ENCODE results near the gene HOXD12. TPM values are rescaled to one million over a fixed set of nuclear protein-coding genes. Genes with fewer than 3 reads are reported as not detected.

Gene HOXD12
- total RNA-seq, 1 experiment from 2014 or later, result 0.27 TPM

DNA sequence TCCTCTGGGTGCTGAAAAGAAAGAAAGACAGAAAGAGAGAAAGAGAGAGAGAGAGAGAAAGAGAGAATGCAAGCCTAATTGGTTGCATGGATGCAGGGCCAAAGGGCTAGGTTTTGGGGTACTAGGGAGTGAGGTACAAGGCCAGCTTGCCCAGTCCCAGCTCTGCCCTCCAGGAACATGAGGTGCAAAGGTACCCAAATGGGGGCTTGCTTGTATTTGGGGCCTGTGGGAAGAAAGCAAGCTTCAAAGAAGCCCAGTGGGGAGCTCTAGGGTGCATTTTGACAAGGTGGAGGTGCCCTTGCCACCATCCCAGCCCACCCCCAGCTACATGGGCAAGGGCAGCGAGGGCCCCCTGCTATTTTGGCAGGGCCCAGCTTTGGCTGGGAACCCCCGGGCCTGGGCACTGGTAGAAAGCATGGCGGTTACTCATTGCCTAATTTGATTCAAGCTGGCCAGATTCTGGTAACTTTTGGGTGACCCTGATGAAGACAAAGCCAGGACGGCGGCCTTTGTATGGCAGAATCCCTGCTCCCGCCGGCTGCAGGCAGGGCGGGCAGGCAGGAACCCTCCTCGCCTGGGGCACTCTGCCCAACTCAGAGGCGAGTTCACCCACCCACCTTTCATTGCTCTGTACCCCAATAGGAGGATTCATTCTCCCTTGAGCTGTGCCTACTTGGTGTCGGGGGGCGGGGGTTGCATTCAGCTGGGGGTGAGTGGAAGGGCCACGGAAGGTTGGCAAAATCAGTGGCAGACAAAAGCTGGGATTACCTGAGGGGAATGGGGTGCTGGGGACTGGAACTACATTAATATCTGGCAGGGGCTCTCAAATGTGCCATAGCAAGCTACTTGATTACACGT is 51.2 kb downstream of the HOXD12 start:
- BruUV-seq (replicated peaks), result no TSS peak

DNA sequence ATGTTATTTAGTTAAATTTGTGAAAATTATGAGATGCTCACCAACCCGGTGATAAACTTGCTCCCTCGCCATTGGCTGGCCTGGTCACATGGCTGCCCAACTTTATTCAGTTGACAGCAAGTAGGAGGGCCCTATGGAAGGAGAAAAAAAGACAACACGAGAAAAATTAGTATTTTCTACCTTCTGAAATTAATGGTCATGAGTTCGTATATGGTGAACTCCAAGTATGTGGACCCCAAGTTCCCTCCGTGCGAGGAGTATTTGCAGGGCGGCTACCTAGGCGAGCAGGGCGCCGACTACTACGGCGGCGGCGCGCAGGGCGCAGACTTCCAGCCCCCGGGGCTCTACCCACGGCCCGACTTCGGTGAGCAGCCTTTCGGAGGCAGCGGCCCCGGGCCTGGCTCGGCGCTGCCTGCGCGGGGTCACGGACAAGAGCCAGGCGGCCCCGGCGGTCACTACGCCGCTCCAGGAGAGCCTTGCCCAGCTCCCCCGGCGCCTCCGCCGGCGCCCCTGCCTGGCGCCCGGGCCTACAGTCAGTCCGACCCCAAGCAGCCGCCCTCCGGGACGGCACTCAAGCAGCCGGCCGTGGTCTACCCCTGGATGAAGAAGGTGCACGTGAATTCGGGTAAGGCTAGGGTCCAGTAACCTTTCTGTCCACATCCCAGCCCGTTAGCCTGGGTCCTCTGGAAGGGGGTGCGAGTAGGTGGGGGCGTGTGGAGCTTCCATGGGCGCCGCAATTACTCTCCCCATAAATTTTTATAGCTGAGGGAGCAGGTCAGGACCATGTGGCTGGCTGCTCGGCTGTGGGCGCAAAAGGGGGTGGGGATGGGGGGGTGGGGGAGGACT is 52.1 kb downstream of the HOXD12 start, which contains the start of gene HOXD4:
TSS of gene HOXD4 (plus strand) at position 109 of the 846 bp plus-strand sequence. CDS start at position 193, 84 bp downstream.
- Histone ChIP-seq H4K20me1 (ENCODE audit: insufficient read depth) (no peaks in the 10 kb centered on the region), H3K27me3 (ENCODE audit: insufficient read depth, low read length) (no peaks in the 10 kb centered on the region), H2AFZ (ENCODE audit: low read depth, low read length, poor library complexity, severe bottlenecking) (no peak within 1 kb of the TSS), H3K36me3 (ENCODE audit: control insufficient read depth in 1 of 2, insufficient read depth in 2 of 2, low read length in 2 of 2) (no peaks in the 10 kb centered on the region), H3K9me2 (ENCODE audit: insufficient read depth) (no peaks in the 10 kb centered on the region), H3K9me3 (ENCODE audit: control insufficient read depth in 1 of 2, insufficient read depth in 1 of 2, low read depth in 1 of 2, low read length in 2 of 2) (no peaks in the 10 kb centered on the region), H3K4me1 (ENCODE audit: control insufficient read depth in 1 of 2, insufficient read depth in 2 of 2, low read length in 2 of 2) (no peaks in the 10 kb centered on the region), H3K4me3 (replicated peaks in 1 of 2; ENCODE audit: low read depth in 1 of 2, low read length in 2 of 2) (no peak within 1 kb of the TSS), H3K79me2 (ENCODE audit: insufficient read depth, low read length) (no peaks in the 10 kb centered on the region), H3K9ac (ENCODE audit: low read length) (no peak within 1 kb of the TSS), H3K4me2 (ENCODE audit: low read length) (no peak within 1 kb of the TSS), H3K27ac (ENCODE audit: low read depth, low read length) (no peak within 1 kb of the TSS)
- ATAC-seq (no peak), DNase-seq (ENCODE audit: low read depth, low spot score) (no peak)
- no TSS peak for BruUV-seq (replicated peaks)
- ChIA-PET RAD21 (ENCODE audit: low non-redundant PET in 1 of 2, low total read pairs in 2 of 2, uncharacterized antibody in 2 of 2, unreplicated experiment in 2 of 2) (no interaction called here), CTCF (no interaction called here), POLR2A (no interaction called here)
- no peak for TF ChIP-seq EZH2 (IDR thresholded peaks at IDR 0.05)
- TF ChIP-seq, protein P1, sequence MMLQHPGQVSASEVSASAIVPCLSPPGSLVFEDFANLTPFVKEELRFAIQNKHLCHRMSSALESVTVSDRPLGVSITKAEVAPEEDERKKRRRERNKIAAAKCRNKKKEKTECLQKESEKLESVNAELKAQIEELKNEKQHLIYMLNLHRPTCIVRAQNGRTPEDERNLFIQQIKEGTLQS (IDR thresholded peaks at IDR 0.05), result no peak
- TF ChIP-seq, protein P2, sequence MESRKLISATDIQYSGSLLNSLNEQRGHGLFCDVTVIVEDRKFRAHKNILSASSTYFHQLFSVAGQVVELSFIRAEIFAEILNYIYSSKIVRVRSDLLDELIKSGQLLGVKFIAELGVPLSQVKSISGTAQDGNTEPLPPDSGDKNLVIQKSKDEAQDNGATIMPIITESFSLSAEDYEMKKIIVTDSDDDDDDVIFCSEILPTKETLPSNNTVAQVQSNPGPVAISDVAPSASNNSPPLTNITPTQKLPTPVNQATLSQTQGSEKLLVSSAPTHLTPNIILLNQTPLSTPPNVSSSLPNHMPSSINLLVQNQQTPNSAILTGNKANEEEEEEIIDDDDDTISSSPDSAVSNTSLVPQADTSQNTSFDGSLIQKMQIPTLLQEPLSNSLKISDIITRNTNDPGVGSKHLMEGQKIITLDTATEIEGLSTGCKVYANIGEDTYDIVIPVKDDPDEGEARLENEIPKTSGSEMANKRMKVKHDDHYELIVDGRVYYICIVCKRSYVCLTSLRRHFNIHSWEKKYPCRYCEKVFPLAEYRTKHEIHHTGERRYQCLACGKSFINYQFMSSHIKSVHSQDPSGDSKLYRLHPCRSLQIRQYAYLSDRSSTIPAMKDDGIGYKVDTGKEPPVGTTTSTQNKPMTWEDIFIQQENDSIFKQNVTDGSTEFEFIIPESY (IDR thresholded peaks at IDR 0.05; ENCODE audit: extremely low read depth, insufficient replicate concordance, low read length), result no peak
- no peak for TF ChIP-seq TCF7L2 (IDR thresholded peaks at IDR 0.05; ENCODE audit: borderline replicate concordance, extremely low read depth, insufficient read depth, insufficient read length)
- no peak for TF ChIP-seq YY1 (IDR thresholded peaks at IDR 0.05; ENCODE audit: extremely low read depth, insufficient replicate concordance, low read depth, low read length)
- TF ChIP-seq ZFX (IDR thresholded peaks at IDR 0.05), result no peak
- no peak for TF ChIP-seq CBX3 (IDR thresholded peaks at IDR 0.05; ENCODE audit: low read depth)
- TF ChIP-seq POLR2AphosphoS5 (IDR thresholded peaks at IDR 0.05; ENCODE audit: low read depth, low read length), result no peak
- no peak for TF ChIP-seq ELF1 (IDR thresholded peaks at IDR 0.05; ENCODE audit: borderline replicate concordance, low read depth)
- TF ChIP-seq JUND (IDR thresholded peaks at IDR 0.05), result no peak
- no peak for TF ChIP-seq SIN3A (IDR thresholded peaks at IDR 0.05; ENCODE audit: low read depth)
- intact Hi-C loops (cut with micrococcal nuclease), result no loop called here

More for the DNA sequence above, 51.2 kb downstream of the HOXD12 start:
- intact Hi-C loops (cut with micrococcal nuclease), result no loop called here
- ATAC-seq, result no peak
- Histone ChIP-seq H3K4me1 (ENCODE audit: control insufficient read depth in 1 of 2, insufficient read depth in 2 of 2, low read length in 2 of 2) (no peaks in the 10 kb centered on the region), H3K27me3 (ENCODE audit: insufficient read depth, low read length) (no peaks in the 10 kb centered on the region), H2AFZ (ENCODE audit: low read depth, low read length, poor library complexity, severe bottlenecking) (no peak overlapping the region), H4K20me1 (ENCODE audit: insufficient read depth) (no peaks in the 10 kb centered on the region), H3K9me3 (ENCODE audit: control insufficient read depth in 1 of 2, insufficient read depth in 1 of 2, low read depth in 1 of 2, low read length in 2 of 2) (no peaks in the 10 kb centered on the region), H3K9ac (ENCODE audit: low read length) (no peak overlapping the region), H3K4me2 (ENCODE audit: low read length) (no peak overlapping the region), H3K27ac (ENCODE audit: low read depth, low read length) (no peak overlapping the region), H3K36me3 (ENCODE audit: control insufficient read depth in 1 of 2, insufficient read depth in 2 of 2, low read length in 2 of 2) (no peaks in the 10 kb centered on the region), H3K4me3 (replicated peaks in 1 of 2; ENCODE audit: low read depth in 1 of 2, low read length in 2 of 2) (no peak overlapping the region), H3K9me2 (ENCODE audit: insufficient read depth) (no peaks in the 10 kb centered on the region), H3K79me2 (ENCODE audit: insufficient read depth, low read length) (no peaks in the 10 kb centered on the region)
- TF ChIP-seq CBX3 (IDR thresholded peaks at IDR 0.05; ENCODE audit: low read depth), result no peak
- no peak for TF ChIP-seq ELF1 (IDR thresholded peaks at IDR 0.05; ENCODE audit: borderline replicate concordance, low read depth)
- no peak for TF ChIP-seq FOSL1 (IDR thresholded peaks at IDR 0.05; ENCODE audit: low read depth)
- TF ChIP-seq EGR1 (IDR thresholded peaks at IDR 0.05; ENCODE audit: low read depth), result no peak
- TF ChIP-seq RAD21 (IDR thresholded peaks at IDR 0.05; ENCODE audit: low read depth), result no peak
- DNase-seq (ENCODE audit: low read depth, low spot score), result no peak
- ChIA-PET POLR2A (no interaction called here), CTCF (no interaction called here), RAD21 (ENCODE audit: low non-redundant PET in 1 of 2, low total read pairs in 2 of 2, uncharacterized antibody in 2 of 2, unreplicated experiment in 2 of 2) (no interaction called here)

Measured in HCT116 (cell line).